Activated naive CD4-positive, alpha-beta T cell treated with Interleukin-2 at 50 U/mL for 16 hours (primary cell): ENCODE data around the gene PROS1.
"Not testable (repeated sequence)": the region's sequence is repeated elsewhere in the genome, so short reads cannot be mapped to it uniquely, and the experiment has no call there.

ENCODE experiments used
- DNase-seq: peaks from one replicate; pipeline ENCODE4 v3.0.0-alpha.2; 2020

PROS1 gene

GRCh38 chr3:93867425-93867824 lies 106.3 kb downstream of the PROS1 start:
- no peak for DNase-seq

DNA sequence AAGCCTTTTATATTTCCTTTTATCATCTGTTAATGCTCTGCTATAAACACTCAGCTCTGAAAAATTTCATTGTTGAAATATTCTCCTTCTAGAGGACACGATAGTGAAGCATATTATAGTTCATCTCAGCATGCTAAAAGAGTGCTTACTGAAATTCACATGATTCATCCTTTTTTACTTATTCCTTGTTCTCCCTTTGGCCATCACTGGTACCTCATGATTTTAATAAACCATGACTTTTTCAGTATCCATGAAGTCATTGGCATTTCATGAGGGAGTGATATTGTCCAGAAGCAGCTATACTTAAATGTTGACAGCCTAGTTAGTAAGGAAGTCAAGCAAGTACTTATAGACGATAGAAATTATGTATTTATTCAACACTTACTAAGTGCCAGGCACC lies 112.7 kb downstream of the PROS1 start:
- DNase-seq = no peak

DNA sequence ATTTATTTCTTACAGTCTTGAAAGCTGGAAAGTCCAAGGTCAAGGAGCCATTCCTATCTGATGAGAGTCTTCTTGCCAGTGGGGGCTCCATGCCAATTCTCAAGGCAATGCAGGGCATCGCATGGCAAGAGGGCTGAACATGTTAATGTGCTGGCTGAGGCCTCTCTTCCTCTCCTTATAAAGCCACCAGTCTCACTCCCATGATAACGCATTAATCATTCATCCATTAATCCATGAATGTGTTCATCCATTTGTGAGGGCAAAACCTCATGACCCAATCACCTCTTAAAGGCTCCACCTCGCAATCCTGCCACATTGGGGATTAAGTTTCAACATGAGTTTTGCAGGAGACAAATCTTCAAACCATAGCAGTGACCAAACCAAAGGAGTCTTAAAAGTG lies 118.3 kb downstream of the PROS1 start:
- DNase-seq = no peak

DNA sequence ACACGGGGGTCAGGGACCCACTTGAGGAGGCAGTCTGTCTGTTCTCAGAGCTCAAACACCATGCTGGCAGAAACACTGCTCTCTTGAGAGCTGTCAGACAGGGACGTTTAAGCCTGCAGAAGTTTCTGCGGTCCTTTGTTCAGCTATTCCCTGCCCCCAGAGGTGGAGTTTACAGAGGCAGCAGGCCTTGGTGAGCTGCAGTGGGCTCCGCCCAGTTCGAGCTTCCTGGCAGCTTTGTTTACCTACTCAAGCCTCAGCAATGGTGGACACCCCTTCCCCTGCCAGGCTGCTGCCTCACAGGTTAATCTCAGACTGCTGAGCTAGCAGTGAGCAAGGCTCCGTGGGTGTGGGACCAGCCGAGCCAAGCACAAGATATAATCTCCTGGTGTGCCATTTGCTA lies 121.5 kb downstream of the PROS1 start:
- not testable (repeated sequence) for DNase-seq

DNA sequence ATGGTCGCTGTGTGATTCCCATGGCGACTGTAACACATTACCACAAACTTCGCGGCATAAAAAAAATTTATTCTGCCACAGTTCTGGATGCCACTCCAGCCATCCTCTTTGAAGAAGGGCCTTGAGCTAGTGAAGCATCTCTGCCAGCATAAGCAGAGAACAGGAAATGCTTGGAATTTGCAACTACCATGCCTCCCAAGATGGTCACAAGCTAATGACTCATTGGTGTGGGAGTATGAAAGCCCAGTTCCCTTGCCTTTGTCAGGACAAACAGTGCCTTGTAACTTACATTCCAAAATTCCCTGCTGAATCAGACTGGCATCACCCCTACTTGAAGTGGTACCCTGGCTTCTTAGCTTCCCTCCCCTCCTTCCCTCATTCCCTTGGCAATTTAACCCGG lies 129.7 kb downstream of the PROS1 start:
- no peak for DNase-seq

GRCh38 chr3:93839193-93839592 lies 134.5 kb downstream of the PROS1 start:
- not testable (repeated sequence) for DNase-seq
